Thyroid gland (tissue), 4 donors: Measurements from ENCODE around the gene DKK3.

Experiments used
- CTCF ChIP-seq, 6 experiments: fragments of 200-600 bp in 3 of 6; fragments of 450-650 bp in 3 of 6; sonication (generic) in 3 of 6; IDR thresholded peaks; one replicate each; pipeline ENCODE4 v1.5.1; 2016 to 2019; ENCODE audit warnings: antibody characterized with exemption in 6 of 6, mild to moderate bottlenecking in 2 of 6, inconsistent platforms in 1 of 6, moderate library complexity in 1 of 6
- POLR2A ChIP-seq, 2 donors: fragments of 450-650 bp; IDR thresholded peaks; one replicate each; pipeline ENCODE4 v1.6.1; 2017; ENCODE audit warnings: antibody characterized with exemption in 2 of 2, mild to moderate bottlenecking in 2 of 2, moderate library complexity in 1 of 2

GRCh38 chr11:11937433-11937832 lies 71.0 kb downstream of the DKK3 start:
- no peak for TF ChIP-seq CTCF (IDR thresholded peaks at IDR 0.05)
- TF ChIP-seq POLR2A (IDR thresholded peaks at IDR 0.05), result no peak
